HL-60 (cell line): ENCODE results near the gene PRKAB2.
"Not testable (repeated sequence)": the region's sequence is repeated elsewhere in the genome, so short reads cannot be mapped to it uniquely, and the experiment has no call there.

Experiments used
- DNase-seq, 2 experiments: peaks; one replicate each; pipeline ENCODE4 v3.0.0-alpha.2; 2010 to 2020; ENCODE audit warnings: low read depth in 1 of 2, low spot score in 1 of 2
- H3K27ac ChIP-seq: fragments of 250-450 bp; sonication (Bioruptor Pico); replicated peaks from 2 replicates; pipeline ENCODE4 v1.5.1; 2020; ENCODE audit warnings: mild to moderate bottlenecking, moderate library complexity
- H3K27me3 ChIP-seq: fragments of 250-450 bp; sonication (Bioruptor Pico); 2 replicates; pipeline ENCODE4 v1.5.1; 2021; ENCODE audit warnings: mild to moderate bottlenecking, moderate library complexity; ENCODE audit not compliant: insufficient read depth, poor library complexity, severe bottlenecking
- H3K4me3 ChIP-seq: replicated peaks from 2 replicates; pipeline ENCODE4 v1.5.1; 2011; ENCODE audit warnings: mild to moderate bottlenecking, control low read depth, low read length; ENCODE audit not compliant: insufficient read depth
- GABPA ChIP-seq: IDR thresholded peaks from 2 replicates; pipeline ENCODE4 v1.6.1; 2012; ENCODE audit warnings: low read depth
- POLR2AphosphoS5 ChIP-seq: IDR thresholded peaks from 2 replicates; pipeline ENCODE4 v1.6.1; 2012; ENCODE audit warnings: low read depth
- SPI1 ChIP-seq: IDR thresholded peaks from 2 replicates; pipeline ENCODE4 v1.6.1; 2012; ENCODE audit warnings: low read depth, mild to moderate bottlenecking, borderline replicate concordance
- TF ChIP-seq, protein P1 (sequence below): IDR thresholded peaks from 2 replicates; pipeline ENCODE4 v1.6.1; 2012; ENCODE audit warnings: low read depth; ENCODE audit not compliant: insufficient replicate concordance
- TF ChIP-seq, protein P2 (sequence below): IDR thresholded peaks from one replicate; pipeline ENCODE4 v1.5.1; 2011; ENCODE audit warnings: low read length, control low read depth, inconsistent platforms; ENCODE audit not compliant: insufficient read depth

PRKAB2 gene

DNA sequence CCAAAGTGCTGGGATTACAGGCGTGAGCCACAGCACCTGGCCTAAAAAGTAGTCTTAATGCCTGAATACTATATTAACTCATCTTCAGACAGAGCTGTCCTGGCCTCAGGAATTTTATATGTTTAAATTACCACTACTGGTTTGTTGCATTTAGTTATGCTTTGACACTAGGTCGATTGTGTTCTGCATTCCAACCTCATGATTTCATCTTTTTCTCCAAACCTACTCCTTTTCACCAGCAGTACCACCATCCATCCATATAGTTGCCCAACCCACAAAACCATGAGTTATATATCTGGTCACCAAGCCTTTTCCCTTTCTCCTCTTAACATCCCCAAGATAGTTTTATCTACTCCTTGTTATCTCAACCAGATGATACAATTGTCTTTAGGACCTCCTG is 30.3 kb upstream of the PRKAB2 start:
- DNase-seq = no peak
- TF ChIP-seq, protein P1, sequence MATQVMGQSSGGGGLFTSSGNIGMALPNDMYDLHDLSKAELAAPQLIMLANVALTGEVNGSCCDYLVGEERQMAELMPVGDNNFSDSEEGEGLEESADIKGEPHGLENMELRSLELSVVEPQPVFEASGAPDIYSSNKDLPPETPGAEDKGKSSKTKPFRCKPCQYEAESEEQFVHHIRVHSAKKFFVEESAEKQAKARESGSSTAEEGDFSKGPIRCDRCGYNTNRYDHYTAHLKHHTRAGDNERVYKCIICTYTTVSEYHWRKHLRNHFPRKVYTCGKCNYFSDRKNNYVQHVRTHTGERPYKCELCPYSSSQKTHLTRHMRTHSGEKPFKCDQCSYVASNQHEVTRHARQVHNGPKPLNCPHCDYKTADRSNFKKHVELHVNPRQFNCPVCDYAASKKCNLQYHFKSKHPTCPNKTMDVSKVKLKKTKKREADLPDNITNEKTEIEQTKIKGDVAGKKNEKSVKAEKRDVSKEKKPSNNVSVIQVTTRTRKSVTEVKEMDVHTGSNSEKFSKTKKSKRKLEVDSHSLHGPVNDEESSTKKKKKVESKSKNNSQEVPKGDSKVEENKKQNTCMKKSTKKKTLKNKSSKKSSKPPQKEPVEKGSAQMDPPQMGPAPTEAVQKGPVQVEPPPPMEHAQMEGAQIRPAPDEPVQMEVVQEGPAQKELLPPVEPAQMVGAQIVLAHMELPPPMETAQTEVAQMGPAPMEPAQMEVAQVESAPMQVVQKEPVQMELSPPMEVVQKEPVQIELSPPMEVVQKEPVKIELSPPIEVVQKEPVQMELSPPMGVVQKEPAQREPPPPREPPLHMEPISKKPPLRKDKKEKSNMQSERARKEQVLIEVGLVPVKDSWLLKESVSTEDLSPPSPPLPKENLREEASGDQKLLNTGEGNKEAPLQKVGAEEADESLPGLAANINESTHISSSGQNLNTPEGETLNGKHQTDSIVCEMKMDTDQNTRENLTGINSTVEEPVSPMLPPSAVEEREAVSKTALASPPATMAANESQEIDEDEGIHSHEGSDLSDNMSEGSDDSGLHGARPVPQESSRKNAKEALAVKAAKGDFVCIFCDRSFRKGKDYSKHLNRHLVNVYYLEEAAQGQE = no peak
- TF ChIP-seq GABPA (no peak), SPI1 (no peak), POLR2AphosphoS5 (no peak)
- TF ChIP-seq, protein P2, sequence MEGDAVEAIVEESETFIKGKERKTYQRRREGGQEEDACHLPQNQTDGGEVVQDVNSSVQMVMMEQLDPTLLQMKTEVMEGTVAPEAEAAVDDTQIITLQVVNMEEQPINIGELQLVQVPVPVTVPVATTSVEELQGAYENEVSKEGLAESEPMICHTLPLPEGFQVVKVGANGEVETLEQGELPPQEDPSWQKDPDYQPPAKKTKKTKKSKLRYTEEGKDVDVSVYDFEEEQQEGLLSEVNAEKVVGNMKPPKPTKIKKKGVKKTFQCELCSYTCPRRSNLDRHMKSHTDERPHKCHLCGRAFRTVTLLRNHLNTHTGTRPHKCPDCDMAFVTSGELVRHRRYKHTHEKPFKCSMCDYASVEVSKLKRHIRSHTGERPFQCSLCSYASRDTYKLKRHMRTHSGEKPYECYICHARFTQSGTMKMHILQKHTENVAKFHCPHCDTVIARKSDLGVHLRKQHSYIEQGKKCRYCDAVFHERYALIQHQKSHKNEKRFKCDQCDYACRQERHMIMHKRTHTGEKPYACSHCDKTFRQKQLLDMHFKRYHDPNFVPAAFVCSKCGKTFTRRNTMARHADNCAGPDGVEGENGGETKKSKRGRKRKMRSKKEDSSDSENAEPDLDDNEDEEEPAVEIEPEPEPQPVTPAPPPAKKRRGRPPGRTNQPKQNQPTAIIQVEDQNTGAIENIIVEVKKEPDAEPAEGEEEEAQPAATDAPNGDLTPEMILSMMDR = no peak
- H3K27ac ChIP-seq = no peak overlapping the region
- no peak overlapping the region for H3K4me3 ChIP-seq
- H3K27me3 ChIP-seq = no peaks in the 10 kb centered on the region

DNA sequence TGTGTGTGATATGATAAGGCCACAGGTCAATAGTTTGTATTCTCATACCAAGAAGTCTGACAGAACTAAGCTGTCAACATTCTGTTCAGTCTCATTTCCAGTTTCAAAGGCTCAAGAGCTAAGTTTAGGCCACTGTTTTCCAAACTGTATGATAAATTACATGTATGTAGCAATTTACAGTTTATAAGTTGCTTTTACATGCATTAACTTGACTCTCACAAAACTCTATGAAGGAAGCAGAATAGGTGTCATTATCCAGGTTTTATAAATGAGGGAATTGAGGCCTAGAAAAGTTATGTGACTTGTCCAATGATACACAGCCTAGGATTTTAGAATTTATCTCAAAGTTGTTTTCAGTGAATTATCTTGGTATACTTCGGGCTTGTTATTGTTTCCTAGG is 29.5 kb upstream of the PRKAB2 start:
- no peak overlapping the region for H3K4me3 ChIP-seq
- H3K27me3 ChIP-seq = no peaks in the 10 kb centered on the region
- no peak overlapping the region for H3K27ac ChIP-seq
- no peak for DNase-seq
- TF ChIP-seq, protein P2 = no peak

DNA sequence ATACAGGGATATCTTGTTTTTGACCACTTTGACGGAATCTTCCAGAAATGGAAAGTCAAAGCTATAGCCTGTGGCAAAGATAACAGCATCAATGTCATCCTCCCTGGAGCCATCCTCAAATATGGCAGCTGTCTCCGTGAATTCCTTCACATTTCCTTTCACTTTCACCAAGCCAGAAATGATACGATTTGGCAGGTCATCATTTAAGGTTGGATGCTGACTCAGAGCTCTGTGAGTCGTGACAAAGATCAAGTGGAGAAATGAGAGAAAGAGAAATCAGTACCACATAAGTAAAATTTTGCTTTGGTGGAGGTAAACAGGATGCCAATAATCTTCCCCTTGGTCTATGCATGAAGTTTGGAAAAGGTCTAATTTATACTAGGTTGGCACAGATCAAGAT is 29.0 kb upstream of the PRKAB2 start:
- H3K27me3 ChIP-seq = no peaks in the 10 kb centered on the region
- H3K27ac ChIP-seq = no peak overlapping the region
- TF ChIP-seq, protein P1 = no peak
- TF ChIP-seq SPI1 (no peak), POLR2AphosphoS5 (no peak), GABPA (no peak)
- TF ChIP-seq, protein P2 = no peak
- no peak for DNase-seq
- no peak overlapping the region for H3K4me3 ChIP-seq

DNA sequence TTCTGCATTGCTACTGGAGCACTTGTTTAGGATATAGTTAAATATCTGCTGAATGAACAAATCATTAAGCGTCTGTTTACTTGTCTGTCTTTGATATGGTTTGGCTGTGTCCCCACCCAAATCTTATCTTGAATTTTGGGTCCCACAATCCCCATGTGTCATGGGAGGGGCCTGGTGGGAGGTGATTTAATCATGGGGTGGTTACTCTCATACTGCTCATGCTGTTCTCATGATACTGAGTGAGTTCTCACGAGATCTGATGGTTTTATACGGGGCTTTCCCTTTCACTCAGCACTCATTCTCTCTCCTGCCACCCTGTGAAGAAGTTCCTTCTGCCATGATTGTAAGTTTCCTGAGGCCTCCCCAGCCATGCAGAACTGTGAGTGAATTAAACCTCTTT is 25.1 kb upstream of the PRKAB2 start:
- DNase-seq, H3K27ac ChIP-seq, H3K27me3 ChIP-seq, H3K4me3 ChIP-seq: not testable (repeated sequence)
